Lung (tissue), 12 donors: ENCODE results near the gene SSU72. TPM values are rescaled to one million over a fixed set of nuclear protein-coding genes. Genes with fewer than 3 reads are reported as not detected.
"Not testable (repeated sequence)": the region's sequence is repeated elsewhere in the genome, so short reads cannot be mapped to it uniquely, and the experiment has no call there.

Experiments used
- ATAC-seq: fragments of 200-7000 bp; cut with Tn5 transposase; one replicate; pipeline ENCODE4 v1.9.1; 2020; ENCODE audit warnings: moderate number of reproducible peaks; ENCODE audit not compliant: insufficient read depth, low FRiP score
- DNase-seq, 3 donors: peaks; one replicate each; pipeline ENCODE4 v3.0.0-alpha.2; 2013 to 2017
- H3K27ac ChIP-seq, 2 donors: one replicate each; pipeline ENCODE4 v1.5.1; 2013; ENCODE audit warnings: mild to moderate bottlenecking in 2 of 2, moderate library complexity in 2 of 2, control low read depth in 1 of 2, inconsistent platforms in 1 of 2, low read depth in 1 of 2, low read length in 1 of 2
- H3K27me3 ChIP-seq, 3 donors: one replicate each; pipeline ENCODE4 v1.5.1; 2013; ENCODE audit warnings: low read length in 2 of 3; ENCODE audit not compliant: control insufficient read depth in 3 of 3, insufficient read depth in 3 of 3
- H3K36me3 ChIP-seq, 4 donors: one replicate each; pipeline ENCODE4 v1.5.1; 2013; ENCODE audit warnings: low read length in 4 of 4, mild to moderate bottlenecking in 1 of 4, moderate library complexity in 1 of 4; ENCODE audit not compliant: control insufficient read depth in 4 of 4, insufficient read depth in 4 of 4
- H3K4me1 ChIP-seq, 5 donors: one replicate each; pipeline ENCODE4 v1.5.1; 2013; ENCODE audit warnings: low read length in 5 of 5, mild to moderate bottlenecking in 2 of 5, moderate library complexity in 1 of 5; ENCODE audit not compliant: control insufficient read depth in 5 of 5, insufficient read depth in 5 of 5
- H3K4me3 ChIP-seq: one replicate; pipeline ENCODE4 v1.5.1; 2013; ENCODE audit warnings: mild to moderate bottlenecking, control low read depth, moderate library complexity
- H3K9ac ChIP-seq, 2 donors: one replicate each; pipeline ENCODE4 v1.5.1; 2013; ENCODE audit warnings: low read length in 2 of 2, control low read depth in 1 of 2; ENCODE audit not compliant: insufficient read depth in 1 of 2
- H3K9me3 ChIP-seq, 4 donors: one replicate each; pipeline ENCODE4 v1.5.1; 2013; ENCODE audit warnings: low read length in 3 of 4, mild to moderate bottlenecking in 1 of 4, moderate library complexity in 1 of 4; ENCODE audit not compliant: control insufficient read depth in 4 of 4, insufficient read depth in 3 of 4
- CTCF ChIP-seq: IDR thresholded peaks from 2 replicates; pipeline ENCODE4 v1.5.1; 2012; ENCODE audit warnings: mild to moderate bottlenecking; ENCODE audit errors: control extremely low read depth, extremely low read depth
- WGBS, 2 donors: extraction: QIAGEN DNeasy Blood & Tissue Kit; methylation state at CpG; one replicate each; pipeline ENCODE4 v1.1.7; 2013; 5-methylcytosine and 5-hydroxymethylcytosine counted together
- polyA plus RNA-seq, 2 donors: library from polyadenylated mRNA; stranded (reverse); fragments of 200-250 nt; gene quantifications; one replicate each; pipeline ENCODE4 v1.2.1, GENCODE V29; 2013
- total RNA-seq, 2 donors: library from RNA; depleted of rRNA in 1 of 2; stranded (reverse); fragments of >200 nt in 1 of 2; gene quantifications; one replicate each; pipeline ENCODE4 v1.2.1, GENCODE V29; 2014 to 2021
- donor health status: control.
- donor health status: control.
- donor health status: Bipolar disorder and iron deficiency.
- donor health status: healthy.
- donor health status: DM: yes; HTN: yes; CAD: no.

Gene SSU72
- total and polyA plus RNA-seq, 4 donors: 63.7 to 128 (median 100) TPM

GRCh38 chr1:1596493-1597274 is 22.0 kb upstream of the SSU72 start:
- H3K9ac ChIP-seq: no peak overlapping the region
- peaks cover 14 to 39% (median 28%) of the 10 kb centered on the region in 3 donors for H3K27me3 ChIP-seq
- H3K36me3 ChIP-seq: no peaks in the 10 kb centered on the region
- H3K4me3 ChIP-seq: no peak overlapping the region
- no peak for TF ChIP-seq CTCF
- ATAC-seq (no peak), DNase-seq (no peak)
- no peak overlapping the region for H3K27ac ChIP-seq
- H3K4me1 ChIP-seq: peaks cover 0 to 22% (median 0%) of the 10 kb centered on the region in 5 donors
- WGBS, 2 donors: 41 to 51% methylated on average over 12 of the region's 12 CpGs
- no peaks in the 10 kb centered on the region for H3K9me3 ChIP-seq

DNA sequence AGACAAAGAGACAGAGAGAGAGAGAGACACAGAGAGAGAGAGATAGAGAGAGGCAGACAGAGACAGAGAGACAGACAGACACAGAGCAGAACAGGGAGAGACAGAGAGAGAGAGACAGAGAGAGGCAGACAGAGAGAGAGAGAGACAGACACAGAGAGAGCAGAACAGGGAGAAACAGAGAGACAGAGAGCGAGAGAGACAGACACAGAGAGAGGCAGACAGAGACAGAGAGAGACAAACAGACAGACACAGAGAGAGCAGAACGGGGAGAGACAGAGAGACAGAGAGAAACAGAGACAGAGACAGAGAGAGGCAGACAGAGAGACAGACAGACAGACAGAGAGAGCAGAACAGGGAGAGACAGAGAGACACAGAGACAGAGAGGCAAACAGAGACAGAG is 20.7 kb upstream of the SSU72 start:
- 85 to 88% methylated on average over 2 of the region's 2 CpGs for WGBS, 2 donors
- not testable (repeated sequence) for H3K9me3 ChIP-seq, H3K27ac ChIP-seq, H3K9ac ChIP-seq, DNase-seq, ATAC-seq, H3K36me3 ChIP-seq, H3K4me3 ChIP-seq
- H3K27me3 ChIP-seq: peaks cover 14 to 27% (median 22%) of the 10 kb centered on the region in 3 donors
- peaks cover 0 to 17% (median 0%) of the 10 kb centered on the region in 5 donors for H3K4me1 ChIP-seq

DNA sequence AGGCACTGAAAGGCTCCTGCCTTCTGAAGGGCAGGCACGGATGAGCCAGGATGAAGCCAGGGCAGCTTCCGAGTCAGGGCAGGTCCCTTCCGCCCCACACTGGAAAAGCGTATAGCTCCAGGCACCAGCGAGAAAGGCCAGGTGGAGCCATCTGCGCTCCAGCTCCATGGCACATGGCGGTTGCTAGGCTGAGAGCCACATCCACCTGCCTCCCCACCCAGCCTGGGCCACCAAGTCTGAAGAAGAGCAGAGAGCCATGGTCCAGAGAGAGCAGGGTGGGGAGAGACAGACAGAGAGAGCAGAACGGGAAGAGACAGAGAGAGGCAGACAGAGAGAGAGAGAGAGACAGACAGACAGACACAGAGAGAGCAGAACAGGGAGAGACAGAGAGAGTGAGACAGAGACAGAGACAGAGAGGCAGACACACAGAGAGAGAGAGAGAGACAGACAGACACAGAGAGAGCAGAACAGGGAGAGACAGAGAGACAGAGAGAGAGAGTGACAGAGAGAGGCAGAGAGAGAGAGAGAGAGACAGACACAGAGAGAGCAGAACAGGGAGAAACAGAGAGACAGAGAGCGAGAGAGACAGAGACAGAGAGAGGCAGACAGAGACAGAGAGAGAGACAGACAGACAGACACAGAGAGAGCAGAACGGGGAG is 20.1 kb upstream of the SSU72 start:
- Histone ChIP-seq H3K9ac (no peak overlapping the region), H3K9me3 (no peaks in the 10 kb centered on the region), H3K4me1 (peaks cover 0 to 15% (median 0%) of the 10 kb centered on the region in 5 donors), H3K36me3 (no peaks in the 10 kb centered on the region), H3K27ac (no peak overlapping the region), H3K27me3 (peaks cover 14 to 25% (median 22%) of the 10 kb centered on the region in 3 donors), H3K4me3 (no peak overlapping the region)
- DNase-seq (no peak), ATAC-seq (no peak)
- 58 to 72% methylated on average over 10 of the region's 10 CpGs for WGBS, 2 donors
- TF ChIP-seq CTCF: no peak

- Histone ChIP-seq H3K27ac (no peak overlapping the region), H3K4me3 (no peak overlapping the region), H3K27me3 (peaks cover 12 to 24% (median 22%) of the 10 kb centered on the region in 3 donors), H3K4me1 (peaks cover 0 to 9% (median 0%) of the 10 kb centered on the region in 5 donors), H3K36me3 (no peaks in the 10 kb centered on the region), H3K9me3 (no peaks in the 10 kb centered on the region), H3K9ac (no peak overlapping the region)
- no peak for DNase-seq
- 83 to 91% methylated on average over 24 of the region's 24 CpGs for WGBS, 2 donors
- TF ChIP-seq CTCF: no peak
- no peak for ATAC-seq
Observed at GRCh38 chr1:1593834-1594601, 19.4 kb upstream of the SSU72 start.
